ENCODE data around the gene ANKEF1.
"Not testable (repeated sequence)": the region's sequence is repeated elsewhere in the genome, so short reads cannot be mapped to it uniquely, and the experiment has no call there.

ANKEF1 gene

GRCh38 chr20:10034717-10035571 is at the start of gene ANKEF1:
TSS of gene ANKEF1 (plus strand) at chr20:10034987. CDS start at chr20:10038302, 3,315 bp downstream.
- peak; percentile 24 for DNase-seq (ENCODE audit: low read depth)

DNA sequence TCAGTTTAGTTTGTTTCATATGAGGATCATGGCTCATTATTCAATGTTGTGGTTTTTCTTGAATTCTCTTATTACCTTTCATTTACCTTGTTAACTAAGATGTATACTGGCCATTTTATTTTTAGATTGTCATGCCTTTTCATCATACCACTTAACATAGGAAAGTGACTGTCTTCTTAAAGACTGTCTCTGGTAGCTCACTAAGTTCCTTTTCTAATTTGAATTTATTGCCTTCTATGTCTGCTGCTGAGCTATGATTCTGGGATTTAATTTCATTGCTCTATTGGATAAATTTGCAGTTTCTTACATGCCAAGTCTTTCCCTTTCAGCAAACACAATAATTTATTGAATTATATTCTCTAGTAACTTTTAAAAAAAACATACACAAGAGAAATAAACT is 49.5 kb upstream of the ANKEF1 start:
- DNase-seq (ENCODE audit: low read depth): no peak

DNA sequence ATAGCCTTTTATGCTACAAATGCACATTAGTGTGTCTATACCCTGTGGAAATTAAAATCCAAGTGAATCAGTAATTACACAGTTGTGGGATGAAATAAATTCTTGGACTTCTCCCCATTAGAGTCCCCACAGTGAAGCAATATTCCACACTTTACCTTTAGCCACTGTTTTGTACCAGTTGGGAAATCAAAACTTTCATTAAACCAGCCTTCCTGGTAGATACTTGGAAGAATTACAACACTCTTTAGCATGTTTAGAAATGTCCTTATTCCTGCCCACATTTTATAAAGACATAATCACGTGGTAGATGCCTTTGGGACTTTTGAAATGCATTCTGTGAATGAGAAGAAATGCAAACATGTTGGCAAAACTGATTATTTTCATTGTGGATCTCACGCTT is 49.0 kb upstream of the ANKEF1 start:
- DNase-seq (ENCODE audit: low read depth): no peak

- DNase-seq (ENCODE audit: low read depth): no peak
These were observed 45.6 kb upstream of the ANKEF1 start for GRCh38 chr20:9989066-9989724.

DNA sequence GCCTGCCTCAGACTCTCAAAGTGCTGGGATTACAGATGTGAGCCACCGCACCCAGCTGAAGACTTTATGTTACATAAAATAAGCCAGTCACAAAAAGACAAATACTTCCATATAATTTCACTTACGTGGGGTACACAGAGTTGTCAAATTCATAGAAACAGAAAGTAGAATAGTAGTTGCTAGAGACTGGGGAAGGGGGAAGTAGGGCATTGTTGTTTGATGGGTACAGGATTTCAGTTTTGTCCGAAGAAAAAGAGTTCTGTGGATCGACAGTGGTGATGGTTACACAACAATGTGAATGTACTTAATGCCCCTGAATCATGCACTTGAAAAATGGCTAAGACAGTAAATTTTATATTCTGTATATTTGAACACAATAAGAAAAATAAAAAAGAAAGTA is 41.6 kb upstream of the ANKEF1 start:
- DNase-seq (ENCODE audit: low read depth): no peak

DNA sequence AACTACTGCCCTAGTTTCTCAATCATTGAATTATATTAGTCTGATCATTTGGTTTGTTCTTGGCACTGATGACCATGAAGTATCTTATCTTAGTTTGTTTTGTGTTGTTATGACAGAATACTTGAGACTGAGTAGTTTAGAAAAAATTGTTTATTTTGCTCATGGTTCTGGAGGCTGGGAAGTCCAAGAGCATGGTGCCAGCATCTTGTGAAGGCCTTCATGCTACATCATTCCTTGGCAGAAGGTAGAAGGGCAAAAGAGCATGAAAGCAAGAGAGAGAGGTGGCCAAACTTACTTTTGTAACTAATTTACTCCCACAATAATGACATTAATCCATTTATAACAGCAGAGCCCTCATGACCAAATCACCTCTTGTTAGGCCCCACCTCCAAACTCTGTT is 40.1 kb upstream of the ANKEF1 start:
- no peak for DNase-seq (ENCODE audit: low read depth)

DNA sequence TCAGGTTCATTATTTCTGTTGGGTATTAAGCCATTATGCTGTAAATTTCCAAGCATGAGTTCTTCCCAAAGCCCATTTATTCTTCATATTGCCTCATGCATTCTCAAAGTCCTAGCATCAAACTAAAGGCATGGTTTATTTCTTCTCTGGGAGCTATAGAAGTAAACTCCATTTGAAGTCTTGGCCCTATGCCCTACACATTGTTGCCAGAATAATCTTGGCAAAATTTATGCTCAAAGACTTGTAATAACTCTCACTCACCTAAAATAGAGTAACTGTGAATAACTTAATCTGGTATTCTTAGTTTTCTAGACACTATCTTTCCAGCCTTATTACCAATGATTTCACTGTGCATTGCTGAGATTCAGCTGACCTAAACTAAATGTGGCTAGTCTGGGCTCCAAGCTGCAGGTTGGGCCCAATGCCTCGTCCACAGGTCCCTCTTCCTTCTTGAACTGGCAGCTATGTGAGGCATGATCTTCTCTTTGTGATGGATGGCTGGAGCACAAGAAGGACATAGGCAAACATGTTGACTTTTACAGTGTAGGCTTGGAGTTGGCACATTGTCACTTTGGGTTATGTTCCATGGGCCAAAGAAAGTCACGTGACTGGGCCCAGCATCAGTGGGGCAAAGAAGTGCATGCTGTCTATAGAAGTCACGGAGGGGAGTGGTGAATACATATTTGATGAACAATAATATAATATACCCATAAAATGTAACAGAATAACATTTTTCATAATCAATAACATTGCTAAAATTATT is 39.1 kb upstream of the ANKEF1 start:
- no peak for DNase-seq (ENCODE audit: low read depth)

DNA sequence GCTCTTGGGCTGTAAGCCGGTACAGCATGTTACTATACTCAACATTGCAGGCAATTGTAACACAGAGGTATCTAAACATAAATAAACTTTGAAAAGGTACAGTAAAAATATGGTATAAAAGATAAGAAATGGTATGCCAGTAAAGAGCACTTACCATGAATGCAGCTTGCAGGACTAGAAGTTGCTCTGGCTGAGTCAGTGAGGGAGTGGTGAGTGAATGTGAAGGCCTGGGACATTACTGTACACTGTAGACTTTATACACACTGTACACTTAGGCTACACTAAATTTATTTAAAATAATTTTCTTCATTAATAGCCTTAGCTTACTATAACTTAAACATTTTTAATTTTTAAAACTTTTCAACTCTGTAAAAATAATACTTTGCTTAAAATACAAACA is 37.8 kb upstream of the ANKEF1 start:
- DNase-seq (ENCODE audit: low read depth): no peak

DNA sequence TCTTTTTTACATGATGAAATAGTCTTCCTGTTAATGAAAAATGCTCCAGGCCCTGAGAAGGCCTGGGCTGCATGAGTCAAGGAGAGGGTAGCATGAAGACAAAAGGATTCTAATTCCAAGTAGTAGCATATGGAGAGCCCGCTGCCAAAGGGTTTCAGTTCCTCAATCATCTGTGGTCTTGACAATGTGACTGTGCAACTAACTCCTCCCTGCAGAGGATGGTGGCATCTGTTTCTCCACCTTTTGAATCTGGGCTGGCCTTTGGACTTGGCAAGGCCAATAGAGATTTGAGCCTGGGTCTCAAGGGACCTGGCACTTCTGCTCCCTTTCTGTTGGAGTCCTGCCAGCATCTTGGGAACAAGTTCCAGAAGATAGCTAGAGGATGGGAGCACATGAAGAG is 35.1 kb upstream of the ANKEF1 start:
- no peak for DNase-seq (ENCODE audit: low read depth)

- no peak for DNase-seq (ENCODE audit: low read depth)
These were observed 31.9 kb upstream of the ANKEF1 start for GRCh38 chr20:10002866-10003265.

DNA sequence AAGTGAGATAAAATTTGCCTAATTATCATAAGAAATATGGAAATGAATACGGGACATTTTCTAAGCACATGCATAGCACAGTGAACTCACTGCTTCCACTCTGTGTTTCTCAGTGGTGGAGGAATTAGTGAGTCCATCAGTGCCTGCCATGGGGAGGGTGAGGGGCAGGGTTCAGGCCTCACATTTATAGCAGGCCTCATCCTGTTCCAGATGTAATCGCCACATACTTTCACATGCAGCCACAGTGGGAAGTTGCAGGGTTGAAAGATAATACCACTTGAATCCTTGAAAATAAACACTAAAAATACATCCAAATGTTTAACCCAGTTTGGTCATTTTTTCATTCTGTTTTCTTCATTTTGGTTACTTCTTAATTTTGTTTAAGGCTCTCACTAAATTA is 29.9 kb upstream of the ANKEF1 start:
- peak; percentile 52 for DNase-seq (ENCODE audit: low read depth)

DNA sequence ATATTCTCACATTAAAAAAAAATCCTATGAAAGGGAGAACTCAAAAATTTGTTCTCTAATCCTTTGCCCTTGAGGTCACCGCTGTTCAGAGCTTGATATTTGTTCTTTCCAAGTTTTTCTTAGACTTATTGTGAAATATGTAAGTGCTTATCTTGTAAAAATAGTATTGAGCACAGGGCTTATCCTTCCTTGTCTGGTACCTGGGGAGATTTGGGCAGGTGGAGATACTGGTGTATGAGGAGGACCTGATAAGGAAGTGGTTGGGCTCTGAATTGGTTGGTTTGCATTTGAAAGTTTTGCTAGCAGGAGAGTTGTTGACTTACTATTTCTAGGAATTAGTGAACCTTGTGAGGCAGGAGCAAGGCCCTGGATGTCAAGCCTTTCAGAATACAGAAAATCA is 28.9 kb upstream of the ANKEF1 start:
- DNase-seq (ENCODE audit: low read depth): no peak

- DNase-seq (ENCODE audit: low read depth): no peak
These were observed 28.2 kb upstream of the ANKEF1 start for GRCh38 chr20:10006447-10007090.

DNA sequence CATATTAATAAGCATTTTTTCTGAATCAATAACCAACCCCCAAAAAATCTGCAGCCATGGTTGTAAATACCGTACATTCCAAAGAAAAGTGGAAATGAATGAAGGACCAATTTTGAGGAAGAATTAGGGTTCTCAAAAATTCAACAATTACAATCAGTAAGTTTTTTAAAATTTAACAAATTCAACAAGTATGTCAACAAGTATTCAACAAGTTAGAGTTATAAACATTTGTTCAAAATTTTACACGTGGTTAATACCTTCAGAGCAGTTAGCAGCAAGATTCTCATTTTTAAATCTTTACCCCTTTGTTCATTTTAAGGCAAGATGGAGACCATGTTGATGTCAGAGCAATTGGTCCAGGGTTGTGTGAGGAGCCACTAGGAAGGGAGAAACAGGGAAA is 27.6 kb upstream of the ANKEF1 start:
- DNase-seq (ENCODE audit: low read depth): no peak

DNA sequence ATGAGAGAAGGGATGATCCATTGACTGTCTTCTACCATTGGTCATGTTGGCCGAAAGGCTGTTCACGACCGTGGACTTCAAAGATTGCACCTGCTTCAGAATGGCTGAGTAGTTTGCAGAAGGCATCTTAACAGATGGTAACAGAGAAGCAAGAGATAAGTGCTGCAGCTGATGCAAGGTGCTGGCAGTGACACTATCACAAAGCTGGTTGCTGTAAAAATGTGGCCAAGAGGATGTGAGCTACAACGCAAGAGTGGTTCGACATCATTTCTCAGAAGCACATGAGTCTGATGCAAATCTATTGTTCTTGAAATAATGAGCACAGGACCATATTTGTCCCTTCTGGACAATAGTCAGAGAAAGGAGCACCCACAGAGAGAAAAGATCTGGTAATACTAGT is 27.0 kb upstream of the ANKEF1 start:
- DNase-seq (ENCODE audit: low read depth): no peak

- no peak for DNase-seq (ENCODE audit: low read depth)
These were observed 22.3 kb upstream of the ANKEF1 start for GRCh38 chr20:10012464-10012863.

DNA sequence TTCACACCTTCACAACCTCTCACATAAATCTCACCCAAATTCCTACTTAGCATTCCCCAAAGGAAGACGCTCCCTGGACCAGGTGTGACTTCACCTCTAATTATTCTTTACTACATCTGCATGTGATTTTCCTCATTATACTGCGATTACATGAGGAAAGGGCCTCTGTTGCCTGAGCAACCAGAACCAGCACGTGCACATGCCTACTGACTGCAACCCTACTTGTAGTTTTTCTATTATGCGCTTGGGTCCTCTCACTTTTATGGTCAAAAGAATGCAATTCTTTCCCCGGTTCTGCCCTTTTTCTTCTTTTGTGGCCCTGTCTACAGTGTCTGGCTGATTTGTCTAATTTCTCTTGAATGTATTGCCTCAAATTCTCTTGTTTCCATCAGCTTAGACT is 20.4 kb upstream of the ANKEF1 start:
- DNase-seq (ENCODE audit: low read depth): no peak

- no peak for DNase-seq (ENCODE audit: low read depth)
These were observed 13.8 kb upstream of the ANKEF1 start for GRCh38 chr20:10020937-10021336.

GRCh38 chr20:10022625-10023024 is 12.2 kb upstream of the ANKEF1 start:
- DNase-seq (ENCODE audit: low read depth): no peak

- DNase-seq (ENCODE audit: low read depth): no peak
These were observed 10.9 kb upstream of the ANKEF1 start for GRCh38 chr20:10023911-10024310.

DNA sequence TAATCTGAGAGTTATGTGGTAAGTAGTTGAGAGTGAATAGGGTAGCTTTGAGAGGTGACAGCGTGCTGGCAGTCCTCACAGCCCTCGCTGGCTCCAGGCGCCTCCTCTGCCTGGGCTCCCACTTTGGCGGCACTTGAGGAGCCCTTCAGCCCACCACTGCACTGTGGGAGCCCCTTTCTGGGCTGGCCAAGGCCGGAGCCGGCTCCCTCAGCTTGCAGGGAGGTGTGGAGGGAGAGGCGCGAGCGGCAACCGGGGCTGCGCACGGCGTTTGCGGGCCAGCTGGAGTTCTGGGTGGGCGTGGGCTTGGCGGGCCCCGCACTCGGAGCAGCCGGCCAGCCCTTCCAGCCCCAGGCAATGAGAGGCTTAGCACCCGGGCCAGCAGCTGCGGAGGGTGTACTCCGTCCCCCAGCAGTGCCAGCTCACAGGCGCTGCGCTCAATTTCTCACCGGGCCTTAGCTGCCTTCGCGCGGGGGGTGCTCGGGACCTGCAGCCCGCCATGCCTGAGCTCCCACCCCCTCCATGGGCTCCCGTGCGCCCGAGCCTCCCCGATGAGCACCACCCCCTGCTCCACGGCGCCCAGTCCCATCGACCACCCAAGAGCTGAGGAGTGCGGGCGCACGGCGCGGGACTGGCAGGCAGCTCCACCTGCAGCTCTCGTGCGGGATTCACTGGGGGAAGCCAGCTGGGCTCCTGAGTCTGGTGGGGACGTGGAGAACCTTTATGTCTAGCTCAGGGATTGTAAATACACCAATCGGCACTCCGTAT is 3.2 kb upstream of the ANKEF1 start:
- not testable (repeated sequence) for DNase-seq (ENCODE audit: low read depth)

GRCh38 chr20:10032269-10032668 is 2.5 kb upstream of the ANKEF1 start:
- DNase-seq (ENCODE audit: low read depth): not testable (repeated sequence)

Data from CMK (cell line).